ENCODE data around the gene KCNF1. TPM values are rescaled to one million over a fixed set of nuclear protein-coding genes. Genes with fewer than 3 reads are reported as not detected.

Gene KCNF1
- total and polyA plus RNA-seq, 10 of the 15 experiments (the other 5 are each of a cell fraction or from before 2014, with no cell fraction given) = not detected

GRCh38 chr2:10863837-10864236 lies 47.9 kb upstream of the KCNF1 start (continued):
- no peak for TF ChIP-seq ZBTB4 (CRISPR knock-in tag; IDR thresholded peaks at IDR 0.05)
- TF ChIP-seq CBX5 (IDR thresholded peaks at IDR 0.05; ENCODE audit: low read depth) = 0 out of 2 replicates have a peak, but pooled peaks have one; percentile 28
- TF ChIP-seq KAT2A (conservative IDR thresholded peaks at IDR 0.05; ENCODE audit: control insufficient read depth, low read depth, low read length) = no peak
- TF ChIP-seq MEF2A (IDR thresholded peaks at IDR 0.05; ENCODE audit: insufficient read depth, low read depth, low read length) = peak; percentile 63; the same call in 1 of the 2 replicates
- TF ChIP-seq ZBTB40 (IDR thresholded peaks at IDR 0.05; ENCODE audit: borderline replicate concordance) = no peak
- peak; percentile 27 for TF ChIP-seq MEF2B (IDR thresholded peaks at IDR 0.05; ENCODE audit: partially characterized antibody, poor library complexity, severe bottlenecking)
- no peak for TF ChIP-seq RAD51 (IDR thresholded peaks at IDR 0.05)
- no peak for TF ChIP-seq HDGF (IDR thresholded peaks at IDR 0.05)
- TF ChIP-seq POU2F2 (IDR thresholded peaks at IDR 0.05; ENCODE audit: borderline replicate concordance, low read depth, low read length) = peak; percentile 85; the same call in 1 of the 3 replicates
- no peak for TF ChIP-seq PML (IDR thresholded peaks at IDR 0.05; ENCODE audit: low read length)
- TF ChIP-seq BACH1 (IDR thresholded peaks at IDR 0.05; ENCODE audit: borderline replicate concordance) = no peak
- TF ChIP-seq MTA2 (IDR thresholded peaks at IDR 0.05; ENCODE audit: low read depth) = peak; percentile 59
- TF ChIP-seq SREBF2 (IDR thresholded peaks at IDR 0.05; ENCODE audit: low read length) = no peak
- no peak for TF ChIP-seq RFX5 (IDR thresholded peaks at IDR 0.05; ENCODE audit: low read depth, low read length)
- TF ChIP-seq TBL1XR1 (IDR thresholded peaks at IDR 0.05; ENCODE audit: low read depth, low read length) = peak; percentile 75
- TF ChIP-seq MTA3 (IDR thresholded peaks at IDR 0.05; ENCODE audit: borderline replicate concordance, low read length) = no peak; the same call in 1 of the 2 replicates
- TF ChIP-seq HSF1 (IDR thresholded peaks at IDR 0.05; ENCODE audit: low read depth, low read length) = no peak
- TF ChIP-seq EP300 (IDR thresholded peaks at IDR 0.05; ENCODE audit: borderline replicate concordance in 1 of 2, control insufficient read depth in 1 of 2, low read depth in 2 of 2, low read length in 2 of 2) = peak; percentile 48 to 49; a peak in 1 of 4 replicates
- TF ChIP-seq DPF2 (IDR thresholded peaks at IDR 0.05) = peak; percentile 67; the same call in 1 of the 2 replicates
- no peak for TF ChIP-seq EZH2 (IDR thresholded peaks at IDR 0.05; ENCODE audit: borderline replicate concordance, control insufficient read depth, low read depth, low read length)
- no peak for TF ChIP-seq ZNF207 (IDR thresholded peaks at IDR 0.05; ENCODE audit: borderline replicate concordance)
- no peak for TF ChIP-seq NFXL1 (IDR thresholded peaks at IDR 0.05; ENCODE audit: borderline replicate concordance)
- TF ChIP-seq CBX3 (IDR thresholded peaks at IDR 0.05; ENCODE audit: borderline replicate concordance, low read depth) = no peak
- TF ChIP-seq SMAD5 (IDR thresholded peaks at IDR 0.05; ENCODE audit: low read depth) = no peak
